Spleen (tissue), 11 donors: ENCODE measurements around the gene DNM3. TPM values are rescaled to one million over a fixed set of nuclear protein-coding genes. Genes with fewer than 3 reads are reported as not detected.

Experiments
- DNase-seq: peaks from one replicate; pipeline ENCODE4 v3.0.0-alpha.2; 2020
- H3K27ac ChIP-seq, 8 donors: fragments of 200-600 bp; sonication (generic) in 7 of 8; 1 replicate in 4 of 8; 2 replicates in 4 of 8; pipeline versions ENCODE4 v1.5.0 to v1.8.0; 2016 to 2021; ENCODE audit warnings: inconsistent platforms in 4 of 8, mild to moderate bottlenecking in 4 of 8, moderate library complexity in 1 of 8
- H3K27me3 ChIP-seq, 7 donors: fragments of 200-600 bp; sonication (generic) in 6 of 7; replicated peaks in 1 of 7; 1 replicate in 4 of 7; 2 replicates in 3 of 7; pipeline versions ENCODE4 v1.5.0 to v1.8.0; 2016 to 2021; ENCODE audit warnings: inconsistent platforms in 3 of 7, mild to moderate bottlenecking in 1 of 7
- H3K36me3 ChIP-seq, 6 donors: fragments of 200-600 bp; sonication (generic) in 5 of 6; 1 replicate in 4 of 6; 2 replicates in 2 of 6; pipeline versions ENCODE4 v1.5.0 to v1.8.0; 2016 to 2021; ENCODE audit warnings: inconsistent platforms in 2 of 6
- H3K4me1 ChIP-seq, 6 donors: fragments of 200-600 bp; sonication (generic) in 5 of 6; 1 replicate in 3 of 6; 2 replicates in 3 of 6; pipeline versions ENCODE4 v1.5.0 to v1.8.0; 2016 to 2021; ENCODE audit warnings: inconsistent platforms in 3 of 6
- H3K4me3 ChIP-seq, 8 donors: fragments of 200-600 bp; sonication (generic) in 7 of 8; 1 replicate in 4 of 8; 2 replicates in 4 of 8; pipeline versions ENCODE4 v1.5.0 to v1.8.0; 2016 to 2021; ENCODE audit warnings: inconsistent platforms in 4 of 8, mild to moderate bottlenecking in 4 of 8, moderate library complexity in 2 of 8
- H3K9me3 ChIP-seq, 8 donors: fragments of 200-600 bp; sonication (generic) in 7 of 8; 1 replicate in 4 of 8; 2 replicates in 4 of 8; pipeline versions ENCODE4 v1.5.0 to v1.8.0; 2016 to 2021; ENCODE audit warnings: inconsistent platforms in 4 of 8
- CTCF ChIP-seq, 11 experiments: fragments of 200-600 bp in 7 of 11; fragments of 450-650 bp in 4 of 11; sonication (generic) in 4 of 11; IDR thresholded peaks in 8 of 11; conservative IDR thresholded peaks in 3 of 11; 1 replicate in 7 of 11; 2 replicates in 4 of 11; pipeline versions ENCODE4 v1.4.0 to v1.8.0; 2016 to 2021; ENCODE audit warnings: antibody characterized with exemption in 11 of 11, inconsistent platforms in 4 of 11, mild to moderate bottlenecking in 1 of 11
- POLR2A ChIP-seq, 3 donors: fragments of 450-650 bp; IDR thresholded peaks; one replicate each; pipeline ENCODE4 v1.5.1; 2017; ENCODE audit warnings: antibody characterized with exemption in 3 of 3, mild to moderate bottlenecking in 1 of 3
- POLR2AphosphoS5 ChIP-seq, 3 donors: sonication (generic); formaldehyde crosslinking; IDR thresholded peaks; one replicate each; pipeline ENCODE4 v1.5.1; 2017; ENCODE audit warnings: antibody characterized with exemption in 3 of 3
- WGBS, 5 donors: extraction: QIAGEN DNeasy Blood & Tissue Kit in 3 of 5; methylation state at CpG; one replicate each; pipeline versions ENCODE4 v1.1.5 to v1.1.7; 2013 to 2018; 5-methylcytosine and 5-hydroxymethylcytosine counted together
- intact Hi-C: fragments of 100-400 bp; cut with DNase I; formaldehyde crosslinking; loops from one replicate; pipeline ENCODE4 v1.15.0; 2023; ENCODE audit warnings: low total_unique reads
- polyA plus RNA-seq, 3 donors: library from polyadenylated mRNA; stranded (reverse); fragments of 200-250 nt; gene quantifications; one replicate each; pipeline ENCODE4 v1.2.1, GENCODE V29; 2013
- total RNA-seq, 7 donors: library from RNA; depleted of rRNA in 3 of 7; stranded (reverse); fragments of >200 nt in 3 of 7; fragmentation: NEBNext Ultra II Directional in 4 of 7; extraction: Animal tissue kit (Norgen Biotek cat#: 25700) in 4 of 7; gene quantifications; one replicate each; pipeline versions ENCODE4 v1.1.0 to v1.2.1, GENCODE V29; 2016 to 2021
- donor health status: healthy with polysubstance abuse.
- donor health status: DM: no; HTN: no; CAD: no; lungs with moderate emphysema.
- donor health status: DM: no; HTN: no; CAD: no.
- donor health status: Bipolar disorder and iron deficiency.
- donor health status: healthy.
- donor health status: DM: no; HTN: no; CAD: no.
- donor health status: DM: yes; HTN: yes; CAD: no.

The DNM3 gene
- total and polyA plus RNA-seq, 10 donors = 0.61 to 10.2 (median 4.9) TPM

- 79 to 85% (median 81%) methylated on average over 4 of the region's 4 CpGs for WGBS, 5 donors
- TF ChIP-seq CTCF (IDR thresholded peaks at IDR 0.05 in 8 of 11, conservative IDR thresholded peaks at IDR 0.05 in 3 of 11) = no peak
- no peak for TF ChIP-seq POLR2A (IDR thresholded peaks at IDR 0.05)
- TF ChIP-seq POLR2AphosphoS5 (IDR thresholded peaks at IDR 0.05) = no peak
- Histone ChIP-seq H3K36me3 (no peaks in the 10 kb centered on the region), H3K4me3 (no peak overlapping the region), H3K27ac (no peak overlapping the region), H3K4me1 (no peaks in the 10 kb centered on the region), H3K27me3 (no peaks in the 10 kb centered on the region), H3K9me3 (no peaks in the 10 kb centered on the region)
- intact Hi-C loops = no loop called here
- DNase-seq = no peak
Observed at GRCh38 chr1:172416496-172417035, 575.3 kb downstream of the DNM3 start.

GRCh38 chr1:172417557-172417956 is 576.3 kb downstream of the DNM3 start:
- Histone ChIP-seq H3K4me3 (no peak overlapping the region), H3K27ac (no peak overlapping the region), H3K9me3 (no peaks in the 10 kb centered on the region), H3K36me3 (no peaks in the 10 kb centered on the region), H3K4me1 (no peaks in the 10 kb centered on the region), H3K27me3 (no peaks in the 10 kb centered on the region)
- WGBS, 5 donors = 90 to 97% (median 94%) methylated on average over 1 of the region's 1 CpG
- intact Hi-C loops = no loop called here
- no peak for DNase-seq
- no peak for TF ChIP-seq POLR2AphosphoS5 (IDR thresholded peaks at IDR 0.05)
- no peak for TF ChIP-seq CTCF (IDR thresholded peaks at IDR 0.05 in 8 of 11, conservative IDR thresholded peaks at IDR 0.05 in 3 of 11)
- no peak for TF ChIP-seq POLR2A (IDR thresholded peaks at IDR 0.05)

- no peak for TF ChIP-seq CTCF (IDR thresholded peaks at IDR 0.05 in 8 of 11, conservative IDR thresholded peaks at IDR 0.05 in 3 of 11)
- H3K9me3 ChIP-seq = no peaks in the 10 kb centered on the region
- intact Hi-C loops = no loop called here
- H3K36me3 ChIP-seq = no peaks in the 10 kb centered on the region
- WGBS, 5 donors = 68 to 98% (median 93%) methylated on average over 1 of the region's 1 CpG
- no peak within 1 kb of the TSS for H3K4me3 ChIP-seq
- H3K27ac ChIP-seq = no peak within 1 kb of the TSS
- H3K27me3 ChIP-seq = no peaks in the 10 kb centered on the region
- no peak for DNase-seq
- no peaks in the 10 kb centered on the region for H3K4me1 ChIP-seq
Observed at GRCh38 chr1:172420385-172420784, 579.1 kb downstream of the DNM3 start, which contains the start of gene C1orf105. C1orf105 (plus strand) TSS chr1:172420685; CDS start chr1:172420886, 201 bp downstream.

GRCh38 chr1:172421974-172422604 is 580.8 kb downstream of the DNM3 start:
- TF ChIP-seq POLR2A (IDR thresholded peaks at IDR 0.05) (no peak), POLR2AphosphoS5 (IDR thresholded peaks at IDR 0.05) (no peak), CTCF (IDR thresholded peaks at IDR 0.05 in 8 of 11, conservative IDR thresholded peaks at IDR 0.05 in 3 of 11) (no peak)
- WGBS, 5 donors = 78 to 90% (median 86%) methylated on average over 5 of the region's 5 CpGs
- H3K36me3 ChIP-seq = no peaks in the 10 kb centered on the region
- no peak overlapping the region for H3K4me3 ChIP-seq
- intact Hi-C loops = no loop called here
- H3K27ac ChIP-seq = no peak overlapping the region
- H3K9me3 ChIP-seq = no peaks in the 10 kb centered on the region
- H3K4me1 ChIP-seq = peaks cover 0 to 5% (median 2%) of the 10 kb centered on the region in 6 donors
- no peaks in the 10 kb centered on the region for H3K27me3 ChIP-seq
- no peak for DNase-seq
